GM19455 (cell line): ENCODE results near the gene KLLN.
"Not testable (repeated sequence)": the region's sequence is repeated elsewhere in the genome, so short reads cannot be mapped to it uniquely, and the experiment has no call there.

Experiments
- ATAC-seq: cut with Tn5 transposase; IDR thresholded peaks from one replicate; pipeline ENCODE4 v1.9.1; 2021; ENCODE audit not compliant: unreplicated experiment

The KLLN gene

GRCh38 chr10:87866412-87866974 lies 3.2 kb upstream of the KLLN start:
- ATAC-seq = no peak

- no peak for ATAC-seq
These were observed 2.0 kb upstream of the KLLN start for GRCh38 chr10:87865241-87865881.

- no peak for ATAC-seq
These were observed 1.2 kb upstream of the KLLN start for GRCh38 chr10:87864496-87865059.

- ATAC-seq = not testable (repeated sequence)
These were observed 690 bp upstream of the KLLN start for GRCh38 chr10:87863951-87864495.

- ATAC-seq = peak; percentile 3
These were observed 667 bp downstream of the KLLN start for GRCh38 chr10:87862679-87863052.

- ATAC-seq = peak; percentile 50
These were observed 1.2 kb downstream of the KLLN start for GRCh38 chr10:87861953-87862678.

GRCh38 chr10:87861566-87861952 lies 1.8 kb downstream of the KLLN start:
- ATAC-seq = peak; percentile 11

- ATAC-seq = no peak
These were observed 2.4 kb downstream of the KLLN start for GRCh38 chr10:87860816-87861403.

GRCh38 chr10:87860156-87860795 lies 3.1 kb downstream of the KLLN start:
- no peak for ATAC-seq

- not testable (repeated sequence) for ATAC-seq
These were observed 7.7 kb downstream of the KLLN start for GRCh38 chr10:87855665-87856064.

GRCh38 chr10:87855247-87855646 lies 8.1 kb downstream of the KLLN start:
- ATAC-seq = not testable (repeated sequence)

- no peak for ATAC-seq
These were observed 11.2 kb downstream of the KLLN start for GRCh38 chr10:87852089-87852488.

GRCh38 chr10:87850742-87851205 lies 12.6 kb downstream of the KLLN start:
- ATAC-seq = no peak

- ATAC-seq = no peak
These were observed 14.3 kb downstream of the KLLN start for GRCh38 chr10:87849001-87849400.

GRCh38 chr10:87847550-87847949 lies 15.8 kb downstream of the KLLN start:
- ATAC-seq = no peak

- ATAC-seq = not testable (repeated sequence)
These were observed 16.6 kb downstream of the KLLN start for GRCh38 chr10:87846711-87847110.

GRCh38 chr10:87846023-87846422 lies 17.3 kb downstream of the KLLN start:
- ATAC-seq = no peak

GRCh38 chr10:87845624-87845998 lies 17.7 kb downstream of the KLLN start:
- ATAC-seq = no peak

- ATAC-seq = no peak
These were observed 18.3 kb downstream of the KLLN start for GRCh38 chr10:87844837-87845623.

- ATAC-seq = no peak
These were observed 19.6 kb downstream of the KLLN start for GRCh38 chr10:87843714-87844113.
